Esophagus muscularis mucosa (tissue), 4 donors: Measurements from ENCODE around the gene CREBL2. TPM values are rescaled to one million over a fixed set of nuclear protein-coding genes. Genes with fewer than 3 reads are reported as not detected.

Experiments used
- DNase-seq: peaks from one replicate; pipeline ENCODE4 v3.0.0-alpha.2; 2017; ENCODE audit errors: extremely low spot score
- H3K27ac ChIP-seq, 4 donors: fragments of 200-600 bp; sonication (generic); replicated peaks in 1 of 4; 1 replicate in 3 of 4; 2 replicates in 1 of 4; pipeline ENCODE4 v1.5.1; 2016 to 2019; ENCODE audit warnings: mild to moderate bottlenecking in 1 of 4
- H3K27me3 ChIP-seq, 4 donors: fragments of 200-600 bp; sonication (generic); one replicate each; pipeline versions ENCODE4 v1.5.1 to v1.6.0; 2016 to 2019
- H3K36me3 ChIP-seq, 4 donors: fragments of 200-600 bp; sonication (generic); one replicate each; pipeline ENCODE4 v1.5.1; 2016 to 2019
- H3K4me1 ChIP-seq, 4 donors: fragments of 200-600 bp; sonication (generic); one replicate each; pipeline ENCODE4 v1.5.1; 2016 to 2019
- H3K4me3 ChIP-seq, 4 donors: fragments of 200-600 bp; sonication (generic); 1 replicate in 2 of 4; 2 replicates in 2 of 4; pipeline ENCODE4 v1.5.1; 2016 to 2019; ENCODE audit warnings: mild to moderate bottlenecking in 4 of 4, moderate library complexity in 1 of 4
- H3K9me3 ChIP-seq, 4 donors: fragments of 200-600 bp; sonication (generic); 1 replicate in 3 of 4; 2 replicates in 1 of 4; pipeline ENCODE4 v1.5.1; 2016 to 2019
- EP300 ChIP-seq: sonication (generic); formaldehyde crosslinking; IDR thresholded peaks from one replicate; pipeline ENCODE4 v1.6.1; 2017; ENCODE audit warnings: antibody characterized with exemption
- POLR2A ChIP-seq: fragments of 450-650 bp; IDR thresholded peaks from one replicate; pipeline ENCODE4 v1.6.1; 2017; ENCODE audit warnings: antibody characterized with exemption, moderate library complexity, mild to moderate bottlenecking, low read depth
- POLR2AphosphoS5 ChIP-seq, 2 donors: sonication (generic); formaldehyde crosslinking; IDR thresholded peaks; one replicate each; pipeline ENCODE4 v1.6.1; 2017; ENCODE audit warnings: antibody characterized with exemption in 2 of 2
- WGBS: methylation state at CpG from one replicate; pipeline ENCODE4 v1.1.5; 2018; 5-methylcytosine and 5-hydroxymethylcytosine counted together
- intact Hi-C: fragments of 100-400 bp; cut with DNase I; formaldehyde crosslinking; loops from one replicate; pipeline ENCODE4 v1.15.1; 2023
- total RNA-seq, 4 donors: library from RNA; depleted of rRNA; stranded (reverse); fragments of >200 nt; gene quantifications; one replicate each; pipeline versions ENCODE4 v1.1.0 to v1.2.1, GENCODE V29; 2016
- TF ChIP-seq, protein P1 (sequence below), 3 experiments: fragments of 200-600 bp in 2 of 3; fragments of 450-650 bp in 1 of 3; sonication (generic) in 2 of 3; IDR thresholded peaks; one replicate each; pipeline ENCODE4 v1.5.1; 2017 to 2019; ENCODE audit warnings: antibody characterized with exemption in 3 of 3, mild to moderate bottlenecking in 2 of 3, moderate library complexity in 1 of 3

Gene CREBL2
- total RNA-seq, 4 donors from 2014 or later, result 33.0 to 53.5 (median 45.9) TPM

DNA sequence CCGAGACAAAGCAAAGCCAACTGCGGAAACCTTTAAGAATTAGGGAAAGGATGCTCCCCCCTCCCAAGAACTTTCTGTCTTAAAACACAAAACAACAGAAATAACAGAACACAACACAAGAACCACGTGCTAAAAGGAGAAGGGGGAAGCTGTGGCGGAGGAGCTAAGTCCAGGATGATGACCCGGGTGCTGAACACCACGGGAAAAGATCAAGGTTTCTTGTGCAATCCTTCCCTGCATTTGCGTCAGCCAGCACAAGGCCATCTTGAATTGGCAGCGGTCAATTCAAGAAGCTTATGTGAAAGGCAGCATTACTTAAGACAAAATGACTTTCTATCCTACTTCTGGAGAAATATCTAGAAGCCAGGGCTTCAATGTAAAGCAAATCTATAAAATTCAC, 11.0 kb upstream of the CREBL2 start:
- H3K36me3 ChIP-seq, result no peaks in the 10 kb centered on the region
- intact Hi-C loops, result no loop called here
- no peaks in the 10 kb centered on the region for H3K9me3 ChIP-seq
- no peak for DNase-seq
- no peak overlapping the region for H3K27ac ChIP-seq
- H3K4me1 ChIP-seq, result peaks cover 0 to 5% (median 2%) of the 10 kb centered on the region in 4 donors
- H3K4me3 ChIP-seq, result no peak overlapping the region
- 87% methylated on average over 8 of the region's 8 CpGs for whole genome bisulfite sequencing
- no peaks in the 10 kb centered on the region for H3K27me3 ChIP-seq
- peak in 1 of 2 donors; percentile 10 for TF ChIP-seq POLR2AphosphoS5 (IDR thresholded peaks at IDR 0.05)
- TF ChIP-seq, protein P1, sequence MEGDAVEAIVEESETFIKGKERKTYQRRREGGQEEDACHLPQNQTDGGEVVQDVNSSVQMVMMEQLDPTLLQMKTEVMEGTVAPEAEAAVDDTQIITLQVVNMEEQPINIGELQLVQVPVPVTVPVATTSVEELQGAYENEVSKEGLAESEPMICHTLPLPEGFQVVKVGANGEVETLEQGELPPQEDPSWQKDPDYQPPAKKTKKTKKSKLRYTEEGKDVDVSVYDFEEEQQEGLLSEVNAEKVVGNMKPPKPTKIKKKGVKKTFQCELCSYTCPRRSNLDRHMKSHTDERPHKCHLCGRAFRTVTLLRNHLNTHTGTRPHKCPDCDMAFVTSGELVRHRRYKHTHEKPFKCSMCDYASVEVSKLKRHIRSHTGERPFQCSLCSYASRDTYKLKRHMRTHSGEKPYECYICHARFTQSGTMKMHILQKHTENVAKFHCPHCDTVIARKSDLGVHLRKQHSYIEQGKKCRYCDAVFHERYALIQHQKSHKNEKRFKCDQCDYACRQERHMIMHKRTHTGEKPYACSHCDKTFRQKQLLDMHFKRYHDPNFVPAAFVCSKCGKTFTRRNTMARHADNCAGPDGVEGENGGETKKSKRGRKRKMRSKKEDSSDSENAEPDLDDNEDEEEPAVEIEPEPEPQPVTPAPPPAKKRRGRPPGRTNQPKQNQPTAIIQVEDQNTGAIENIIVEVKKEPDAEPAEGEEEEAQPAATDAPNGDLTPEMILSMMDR (IDR thresholded peaks at IDR 0.05), result no peak

DNA sequence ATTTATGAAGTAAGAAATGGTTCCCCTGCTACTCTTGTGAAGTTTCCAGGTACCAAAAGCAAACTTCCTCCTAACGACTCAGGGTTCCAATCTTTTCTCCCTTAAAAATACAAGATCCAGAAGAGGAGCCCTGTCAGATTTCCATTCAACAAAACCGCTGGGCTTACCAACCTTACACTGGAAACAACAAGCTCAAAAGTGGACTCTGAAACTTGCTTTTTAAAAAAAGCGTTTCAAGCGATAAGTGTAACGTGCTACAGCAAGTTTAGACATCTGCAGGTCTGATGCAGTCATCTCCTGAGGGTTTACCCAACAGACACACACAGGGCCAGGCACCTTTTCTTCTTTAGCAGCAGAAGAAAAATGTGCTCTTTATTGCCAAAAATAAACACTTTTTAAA, 6.9 kb upstream of the CREBL2 start:
- Histone ChIP-seq H3K4me3 (no peak overlapping the region), H3K27me3 (no peaks in the 10 kb centered on the region), H3K27ac (no peak overlapping the region), H3K36me3 (no peaks in the 10 kb centered on the region), H3K4me1 (peaks cover 0 to 4% (median 1%) of the 10 kb centered on the region in 4 donors), H3K9me3 (no peaks in the 10 kb centered on the region)
- peak; percentile 53 for DNase-seq
- intact Hi-C loops, result no loop called here
- 93% methylated on average over 5 of the region's 5 CpGs for WGBS
- TF ChIP-seq, protein P1 (IDR thresholded peaks at IDR 0.05), result no peak
- no peak for TF ChIP-seq POLR2AphosphoS5 (IDR thresholded peaks at IDR 0.05)
- no peak for TF ChIP-seq EP300
- no peak for TF ChIP-seq POLR2A

DNA sequence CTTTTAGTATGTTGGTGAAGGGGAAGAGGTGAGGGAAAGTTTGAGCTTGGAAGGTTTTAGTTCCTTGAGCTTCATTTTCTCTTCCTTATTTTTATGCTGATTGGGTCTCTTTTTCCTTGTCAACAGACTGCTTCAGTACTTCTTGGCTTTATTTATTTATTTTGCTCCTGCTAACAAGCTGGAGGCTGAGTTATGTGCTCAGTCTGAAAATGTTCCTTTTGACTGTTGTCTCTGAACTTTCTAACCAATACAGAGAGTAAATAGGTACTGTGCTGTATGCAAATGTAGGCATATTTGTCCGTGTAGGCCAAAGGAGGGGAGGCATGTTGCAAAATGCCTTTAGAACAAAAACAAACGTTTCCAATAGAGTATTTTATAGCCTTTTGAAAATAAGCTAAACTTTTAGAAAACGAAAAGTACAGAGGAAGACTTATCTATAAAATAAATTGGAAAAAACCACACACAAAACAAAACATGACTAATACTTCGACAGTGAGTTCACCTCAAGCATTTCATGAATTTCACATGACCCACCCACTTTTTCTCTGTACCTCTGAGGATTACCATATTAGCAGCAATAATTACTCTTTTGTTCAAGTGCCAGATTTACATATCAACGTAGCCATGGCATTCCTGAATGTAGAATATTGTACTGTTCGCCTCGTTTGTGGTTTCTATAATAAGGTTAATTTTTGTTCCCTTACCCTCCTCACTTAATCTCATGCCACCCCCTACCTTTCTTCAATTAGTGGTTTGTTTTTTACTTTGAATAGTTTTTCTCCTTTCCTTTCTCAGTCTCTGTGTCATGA, 4.7 kb upstream of the CREBL2 start:
- 63% methylated on average over 7 of the region's 7 CpGs for WGBS
- H3K27ac ChIP-seq, result no peak overlapping the region
- peaks cover 0 to 7% (median 2%) of the 10 kb centered on the region in 4 donors for H3K4me1 ChIP-seq
- TF ChIP-seq, protein P1 (IDR thresholded peaks at IDR 0.05), result no peak
- TF ChIP-seq POLR2AphosphoS5 (IDR thresholded peaks at IDR 0.05), result no peak
- no peak for TF ChIP-seq POLR2A
- TF ChIP-seq EP300, result no peak
- no peaks in the 10 kb centered on the region for H3K9me3 ChIP-seq
- no peak for DNase-seq
- no peaks in the 10 kb centered on the region for H3K27me3 ChIP-seq
- intact Hi-C loops, result no loop called here
- H3K4me3 ChIP-seq, result no peak overlapping the region
- no peaks in the 10 kb centered on the region for H3K36me3 ChIP-seq

DNA sequence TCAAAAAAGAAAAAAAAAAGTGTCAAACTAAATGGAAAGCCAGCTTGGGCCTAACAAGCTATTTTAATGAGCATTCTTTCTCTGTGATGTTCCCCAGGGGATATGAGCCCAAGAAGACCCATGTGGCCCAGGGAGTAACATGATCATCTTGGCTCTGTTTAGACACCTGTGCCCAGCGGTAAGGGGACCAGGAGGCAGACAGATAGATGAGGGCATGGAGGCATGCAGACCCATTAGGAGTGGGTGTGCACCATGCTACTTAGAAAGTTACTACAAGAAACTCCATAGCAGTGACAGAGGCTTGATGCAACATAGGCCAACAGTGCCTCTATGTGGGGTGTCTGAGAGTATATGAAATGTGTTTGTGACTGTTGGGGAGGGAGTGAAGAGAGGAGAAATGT, 3.1 kb upstream of the CREBL2 start:
- H3K27me3 ChIP-seq, result no peaks in the 10 kb centered on the region
- no peak overlapping the region for H3K4me3 ChIP-seq
- 91% methylated on average over 1 of the region's 1 CpG for WGBS
- H3K9me3 ChIP-seq, result no peaks in the 10 kb centered on the region
- H3K4me1 ChIP-seq, result peaks cover 12 to 20% (median 15%) of the 10 kb centered on the region in 4 donors
- TF ChIP-seq, protein P1 (IDR thresholded peaks at IDR 0.05), result no peak
- TF ChIP-seq POLR2A (no peak), POLR2AphosphoS5 (IDR thresholded peaks at IDR 0.05) (no peak), EP300 (no peak)
- intact Hi-C loops, result no loop called here
- no peak overlapping the region for H3K27ac ChIP-seq
- no peaks in the 10 kb centered on the region for H3K36me3 ChIP-seq
- no peak for DNase-seq

DNA sequence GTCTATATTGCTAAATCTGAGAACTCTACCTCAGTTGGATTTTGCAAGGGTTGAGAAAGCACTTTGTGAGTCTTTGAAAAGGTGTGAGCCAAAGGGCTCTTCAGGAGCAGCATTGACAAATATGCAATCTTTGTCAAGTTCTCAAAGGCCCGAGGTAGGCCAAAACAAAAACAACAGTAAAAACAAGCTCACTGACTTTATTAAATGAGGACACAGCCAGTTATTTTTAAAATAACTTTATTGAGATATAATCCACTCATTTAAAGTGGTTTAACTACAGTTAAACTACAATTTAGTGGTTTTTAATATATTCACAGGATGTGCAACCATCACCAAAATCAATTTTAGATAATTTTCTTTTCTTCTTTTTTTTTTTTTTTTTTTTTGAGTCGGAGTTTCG, 2.0 kb upstream of the CREBL2 start:
- no peak for TF ChIP-seq EP300
- no peak for TF ChIP-seq POLR2AphosphoS5 (IDR thresholded peaks at IDR 0.05)
- no peak for TF ChIP-seq POLR2A
- TF ChIP-seq, protein P1 (IDR thresholded peaks at IDR 0.05), result no peak
- DNase-seq, result no peak
- Histone ChIP-seq H3K27me3 (no peaks in the 10 kb centered on the region), H3K4me1 (peaks cover 12 to 30% (median 26%) of the 10 kb centered on the region in 4 donors), H3K36me3 (no peaks in the 10 kb centered on the region), H3K4me3 (no peak overlapping the region), H3K9me3 (no peaks in the 10 kb centered on the region), H3K27ac (no peak overlapping the region)
- intact Hi-C loops, result loop anchor here (5.0 kb wide), 2 partner anchors 47 to 88 kb away; partner anchors contain the start of genes DUSP16 and GPR19
- 89% methylated on average over 3 of the region's 3 CpGs for WGBS
